K562 (cell line): ENCODE results near the gene MATN1. TPM values are rescaled to one million over a fixed set of nuclear protein-coding genes. Genes with fewer than 3 reads are reported as not detected.

Experiments
- ATAC-seq: fragments of 200-7000 bp; cut with Tn5 transposase; 3 replicates; pipeline ENCODE4 v1.9.1; 2020; ENCODE audit warnings: moderate library complexity
- BruUV-seq: library from RNA; stranded (reverse); fragments of 400-500 nt; replicated peaks from 2 replicates; lab custom pipeline; 2021; lab: Mats Ljungman, UMichigan
- CTCF ChIA-PET: fragments of 300-600 bp; formaldehyde crosslinking; extraction: SDS; loops from one replicate; lab custom pipeline; 2021; ENCODE audit warnings: low intra/inter-chr PET ratio; lab: Yijun Ruan, JAX
- POLR2A ChIA-PET: fragments of 300-600, 350-650 bp; sonication (Branson Sonifier 250); formaldehyde crosslinking; extraction: SDS; loops from one replicate; lab custom pipeline; 2021; ENCODE audit warnings: antibody characterized with exemption, inconsistent platforms; lab: Yijun Ruan, JAX
- DNase-seq, 4 experiments: peaks; one replicate each; pipeline versions ENCODE4 v3.0.0 to v3.0.0-alpha.2; 2011 to 2018; ENCODE audit warnings: low spot score in 3 of 4, mixed read lengths in 3 of 4; ENCODE audit errors: extremely low read depth in 1 of 4
- FAIRE-seq: peaks from 2 replicates; lab custom pipeline; 2011; peaks lifted over from hg19 to GRCh38; lab: Jason Lieb, UNC
- H2AFZ ChIP-seq: 2 replicates; pipeline ENCODE4 v1.6.0; 2011; ENCODE audit warnings: low read depth, low read length, control low read depth, inconsistent platforms
- H3K27ac ChIP-seq: fragments of 200-600 bp; 3 replicates; pipeline ENCODE4 v1.8.0; 2011; ENCODE audit warnings: low read depth, mild to moderate bottlenecking, control low read depth, inconsistent platforms, low read length, moderate library complexity, mixed read lengths; ENCODE audit errors: extremely low read depth
- H3K27me3 ChIP-seq, 2 experiments: fragments of 300-600 bp in 1 of 2; 2 replicates in 1 of 2; 3 replicates in 1 of 2; pipeline versions ENCODE4 v1.6.0 to v1.8.0; 2011; ENCODE audit warnings: inconsistent platforms in 2 of 2, low read length in 2 of 2, mild to moderate bottlenecking in 1 of 2, mixed read lengths in 1 of 2, moderate library complexity in 1 of 2; ENCODE audit not compliant: control insufficient read depth in 2 of 2, insufficient read depth in 2 of 2
- H3K36me3 ChIP-seq: fragments of 300-600 bp; 3 replicates; pipeline ENCODE4 v1.8.0; 2011; ENCODE audit warnings: mild to moderate bottlenecking, low read length, inconsistent platforms; ENCODE audit not compliant: control insufficient read depth, insufficient read depth
- H3K4me1 ChIP-seq, 2 experiments: fragments of 200-600 bp in 1 of 2; replicated peaks in 1 of 2; 2 replicates in 1 of 2; 3 replicates in 1 of 2; pipeline versions ENCODE4 v1.5.1 to v1.8.0; 2011; ENCODE audit warnings: inconsistent platforms in 2 of 2, low read length in 2 of 2, mild to moderate bottlenecking in 1 of 2, mixed read lengths in 1 of 2, moderate library complexity in 1 of 2; ENCODE audit not compliant: control insufficient read depth in 2 of 2, insufficient read depth in 2 of 2
- H3K4me2 ChIP-seq: 2 replicates; pipeline ENCODE4 v1.6.1; 2011; ENCODE audit warnings: low read length, control low read depth, inconsistent platforms, mixed read lengths; ENCODE audit not compliant: insufficient read depth
- H3K4me3 ChIP-seq: fragments of 200-600 bp; sonication (generic), shearing (Covaris generic); 2 replicates; pipeline ENCODE4 v1.5.1; 2016; ENCODE audit warnings: control low read depth, inconsistent platforms
- H3K79me2 ChIP-seq: fragments of 200-600 bp; 3 replicates; pipeline ENCODE4 v1.8.0; 2011; ENCODE audit warnings: low read length, inconsistent platforms; ENCODE audit not compliant: control insufficient read depth, insufficient read depth
- H3K9ac ChIP-seq, 2 experiments: 2 replicates each; pipeline versions ENCODE4 v1.6.0 to v1.6.1; 2011; ENCODE audit warnings: low read depth in 2 of 2, low read length in 2 of 2, control low read depth in 1 of 2, inconsistent platforms in 1 of 2, mild to moderate bottlenecking in 1 of 2, mixed read lengths in 1 of 2; ENCODE audit not compliant: insufficient read depth in 1 of 2
- H3K9me1 ChIP-seq: one replicate; pipeline ENCODE4 v1.6.0; 2011; ENCODE audit warnings: inconsistent platforms, mild to moderate bottlenecking, low read length, moderate library complexity; ENCODE audit not compliant: control insufficient read depth, insufficient read depth
- H3K9me3 ChIP-seq: replicated peaks from 2 replicates; pipeline ENCODE4 v1.5.1; 2011; ENCODE audit warnings: low read depth, low read length, inconsistent platforms; ENCODE audit not compliant: control insufficient read depth, insufficient read depth
- H4K20me1 ChIP-seq: replicated peaks from 2 replicates; pipeline ENCODE4 v1.6.1; 2011; ENCODE audit warnings: low read length, inconsistent platforms, mixed read lengths; ENCODE audit not compliant: control insufficient read depth, insufficient read depth
- CXXC5 ChIP-seq: fragments of 250-450 bp; sonication (Bioruptor Pico); IDR thresholded peaks from 2 replicates; pipeline ENCODE4 v1.8.0; 2022; ENCODE audit warnings: inconsistent platforms, mild to moderate bottlenecking, moderate library complexity
- MITF ChIP-seq: IDR thresholded peaks from 2 replicates; pipeline ENCODE4 v1.6.1; 2014; ENCODE audit warnings: antibody characterized with exemption
- MLLT1 ChIP-seq, 2 experiments: fragments of 450-650 bp; IDR thresholded peaks; 2 replicates each; pipeline ENCODE4 v1.6.1; 2016
- NFRKB ChIP-seq: fragments of 450-650 bp; IDR thresholded peaks from 2 replicates; pipeline ENCODE4 v1.6.1; 2016; ENCODE audit warnings: low read depth
- TEAD4 ChIP-seq, 2 experiments: sonication (generic) in 1 of 2; formaldehyde crosslinking in 1 of 2; IDR thresholded peaks; 2 replicates each; pipeline versions ENCODE4 v1.6.1 to v1.8.0; 2012 to 2022; ENCODE audit warnings: borderline replicate concordance in 1 of 2, inconsistent platforms in 1 of 2, low read length in 1 of 2, mild to moderate bottlenecking in 1 of 2, missing genetic modification reagents in 1 of 2
- TRIM24 ChIP-seq, 2 experiments: fragments of 450-650 bp; IDR thresholded peaks; 2 replicates each; pipeline ENCODE4 v1.6.1; 2016
- XRCC5 ChIP-seq: fragments of 200-400 bp; formaldehyde crosslinking; IDR thresholded peaks from 2 replicates; pipeline ENCODE4 v1.6.1; 2017; ENCODE audit warnings: low read depth, mild to moderate bottlenecking, low read length
- ZNF140 ChIP-seq: fragments of 250-450 bp; sonication (Bioruptor Pico); IDR thresholded peaks from 2 replicates; pipeline ENCODE4 v1.8.0; 2021; ENCODE audit warnings: moderate library complexity, mild to moderate bottlenecking, inconsistent platforms
- ZNF282 ChIP-seq: sonication (generic); formaldehyde crosslinking; IDR thresholded peaks from 2 replicates; pipeline ENCODE4 v1.8.1; 2023; ENCODE audit warnings: missing genetic modification reagents
- ZNF324 ChIP-seq: fragments of 250-450 bp; sonication (Bioruptor Pico); IDR thresholded peaks from 2 replicates; pipeline ENCODE4 v1.4.0; 2020; ENCODE audit warnings: mild to moderate bottlenecking
- WGBS: fragments of 100-300 bp; shearing (Covaris generic); methylation state at CpG from one replicate; pipeline ENCODE4 v1.1.6; 2016; ENCODE audit warnings: low coverage, mixed read lengths; ENCODE audit not compliant: insufficient coverage; ENCODE audit errors: missing lambda C conversion rate; 5-methylcytosine and 5-hydroxymethylcytosine counted together
- in situ Hi-C: fragments of 300-500 bp; cut with MboI; formaldehyde crosslinking; loops from 4 replicates; pipeline ENCODE4 v1.15.0; 2018; ENCODE audit warnings: inconsistent platforms, mixed read lengths
- intact Hi-C: fragments of 100-400 bp; cut with micrococcal nuclease; formaldehyde crosslinking; loops from 2 replicates; pipeline ENCODE4 v1.14.2; 2022
- polyA plus RNA-seq, 8 experiments: library from polyadenylated mRNA; depleted of rRNA in 4 of 8; stranded (reverse) in 5 of 8; unstranded in 3 of 8; fragments of >200 nt; fragmentation: Nextera tagmentation in 2 of 8; fragmentation: Illumina TruSeq in 1 of 8; extraction: Ambion mirVana in 2 of 8; extraction: Trizol in 1 of 8; gene quantifications; 2 replicates each; pipeline versions ENCODE4 v1.2.1 to v1.2.3, GENCODE V29; 2011 to 2014; ENCODE audit warnings: inconsistent platforms in 1 of 8, missing spikeins in 1 of 8
- total RNA-seq, 7 experiments: library from RNA; depleted of rRNA in 6 of 7; stranded (reverse); fragments of >200 nt in 6 of 7; fragmentation: Illumina TruSeq in 2 of 7; extraction: Trizol in 2 of 7; gene quantifications; 2 replicates each; pipeline versions ENCODE4 v1.2.1 to v1.2.3, GENCODE V29; 2011 to 2021; ENCODE audit warnings: low replicate concordance in 1 of 7
- TF ChIP-seq, protein P1 (sequence below): fragments of 450-650 bp; IDR thresholded peaks from 2 replicates; pipeline ENCODE4 v1.6.1; 2018; ENCODE audit not compliant: partially characterized antibody
- TF ChIP-seq, protein P2 (sequence below): fragments of 250-450 bp; sonication (Bioruptor Pico); IDR thresholded peaks from 2 replicates; pipeline ENCODE4 v1.4.0; 2020; ENCODE audit warnings: mild to moderate bottlenecking
- TF ChIP-seq, protein P3 (sequence below), 2 experiments: fragments of 450-650 bp in 1 of 2; sonication (generic) in 1 of 2; formaldehyde crosslinking in 1 of 2; IDR thresholded peaks in 1 of 2; conservative IDR thresholded peaks in 1 of 2; 2 replicates each; pipeline versions ENCODE4 v1.6.1 to v1.8.1; 2016 to 2023; ENCODE audit warnings: mild to moderate bottlenecking in 2 of 2, moderate library complexity in 2 of 2, inconsistent platforms in 1 of 2, missing genetic modification reagents in 1 of 2

MATN1 gene
- total and polyA plus RNA-seq, 9 of the 15 experiments (the other 6 are each of a cell fraction or from before 2014, with no cell fraction given), result 0.10 to 2.3 (median 1.2) TPM

DNA sequence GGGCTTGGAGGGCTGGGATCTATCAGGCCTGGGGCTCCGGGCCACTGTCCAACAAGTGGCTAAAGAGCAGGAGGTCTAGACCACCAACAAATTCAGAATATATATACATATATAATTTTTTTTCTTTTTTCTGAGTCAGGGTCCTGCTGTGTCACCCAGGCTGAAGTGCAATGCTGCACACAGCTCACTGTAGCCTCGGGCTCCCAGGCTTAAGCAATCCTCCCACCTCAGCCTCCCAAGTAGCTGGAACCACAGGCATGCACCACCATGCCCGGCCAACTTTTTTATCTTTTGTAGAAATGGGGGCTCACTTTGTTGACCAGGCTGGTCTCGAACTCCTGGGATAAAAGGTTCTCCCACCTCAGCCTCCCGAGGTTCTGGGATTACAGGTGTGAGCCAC, 41.0 kb upstream of the MATN1 start:
- Histone ChIP-seq H3K4me3 (no peak overlapping the region), H3K4me2 (no peak overlapping the region), H3K36me3 (no peaks in the 10 kb centered on the region), H3K9me1 (no peaks in the 10 kb centered on the region), H4K20me1 (no peaks in the 10 kb centered on the region), H3K27me3 (no peaks in the 10 kb centered on the region; a peak in 1 of 5 replicates), H3K79me2 (peaks cover 3% of the 10 kb centered on the region; the same call in 1 of the 3 replicates), H2AFZ (peak overlapping the region; percentile 63), H3K9me3 (no peaks in the 10 kb centered on the region), H3K9ac (peak overlapping the region in 1 of 2 experiments; percentile 79; a peak in 2 of 4 replicates), H3K27ac (peak overlapping the region; percentile 21; the same call in 1 of the 3 replicates), H3K4me1 (peaks cover 68 to 85% of the 10 kb centered on the region in 2 experiments)
- in situ Hi-C loops, result no loop called here
- BruUV-seq, result no TSS peak
- WGBS, result 69% methylated on average over 5 of the region's 5 CpGs
- ATAC-seq, result no peak
- no peak for FAIRE-seq
- intact Hi-C loops, result no loop called here
- DNase-seq, result no peak
- ChIA-PET CTCF (no interaction called here), POLR2A (no interaction called here)
- TF ChIP-seq TEAD4 (IDR thresholded peaks at IDR 0.05; ENCODE audit: low read length), result no peak
- no peak for TF ChIP-seq TEAD4 (CRISPR knock-in tag; IDR thresholded peaks at IDR 0.05; ENCODE audit: borderline replicate concordance)
- no peak for TF ChIP-seq NFRKB
- no peak for TF ChIP-seq MITF
- no peak for TF ChIP-seq MLLT1 (IDR thresholded peaks at IDR 0.05)
- TF ChIP-seq TRIM24 (IDR thresholded peaks at IDR 0.05), result no peak
- no peak for TF ChIP-seq ZNF282
- TF ChIP-seq ZNF324 (CRISPR knock-in tag), result no peak
- TF ChIP-seq CXXC5 (CRISPR knock-in tag), result no peak
- TF ChIP-seq, protein P1, sequence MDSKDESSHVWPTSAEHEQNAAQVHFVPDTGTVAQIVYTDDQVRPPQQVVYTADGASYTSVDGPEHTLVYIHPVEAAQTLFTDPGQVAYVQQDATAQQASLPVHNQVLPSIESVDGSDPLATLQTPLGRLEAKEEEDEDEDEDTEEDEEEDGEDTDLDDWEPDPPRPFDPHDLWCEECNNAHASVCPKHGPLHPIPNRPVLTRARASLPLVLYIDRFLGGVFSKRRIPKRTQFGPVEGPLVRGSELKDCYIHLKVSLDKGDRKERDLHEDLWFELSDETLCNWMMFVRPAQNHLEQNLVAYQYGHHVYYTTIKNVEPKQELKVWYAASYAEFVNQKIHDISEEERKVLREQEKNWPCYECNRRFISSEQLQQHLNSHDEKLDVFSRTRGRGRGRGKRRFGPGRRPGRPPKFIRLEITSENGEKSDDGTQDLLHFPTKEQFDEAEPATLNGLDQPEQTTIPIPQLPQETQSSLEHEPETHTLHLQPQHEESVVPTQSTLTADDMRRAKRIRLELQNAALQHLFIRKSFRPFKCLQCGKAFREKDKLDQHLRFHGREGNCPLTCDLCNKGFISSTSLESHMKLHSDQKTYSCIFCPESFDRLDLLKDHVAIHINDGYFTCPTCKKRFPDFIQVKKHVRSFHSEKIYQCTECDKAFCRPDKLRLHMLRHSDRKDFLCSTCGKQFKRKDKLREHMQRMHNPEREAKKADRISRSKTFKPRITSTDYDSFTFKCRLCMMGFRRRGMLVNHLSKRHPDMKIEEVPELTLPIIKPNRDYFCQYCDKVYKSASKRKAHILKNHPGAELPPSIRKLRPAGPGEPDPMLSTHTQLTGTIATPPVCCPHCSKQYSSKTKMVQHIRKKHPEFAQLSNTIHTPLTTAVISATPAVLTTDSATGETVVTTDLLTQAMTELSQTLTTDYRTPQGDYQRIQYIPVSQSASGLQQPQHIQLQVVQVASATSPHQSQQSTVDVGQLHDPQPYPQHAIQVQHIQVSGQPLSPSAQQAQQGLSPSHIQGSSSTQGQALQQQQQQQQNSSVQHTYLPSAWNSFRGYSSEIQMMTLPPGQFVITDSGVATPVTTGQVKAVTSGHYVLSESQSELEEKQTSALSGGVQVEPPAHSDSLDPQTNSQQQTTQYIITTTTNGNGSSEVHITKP, result no peak
- no peak for TF ChIP-seq ZNF140 (CRISPR knock-in tag)
- TF ChIP-seq XRCC5, result no peak
- TF ChIP-seq, protein P2, sequence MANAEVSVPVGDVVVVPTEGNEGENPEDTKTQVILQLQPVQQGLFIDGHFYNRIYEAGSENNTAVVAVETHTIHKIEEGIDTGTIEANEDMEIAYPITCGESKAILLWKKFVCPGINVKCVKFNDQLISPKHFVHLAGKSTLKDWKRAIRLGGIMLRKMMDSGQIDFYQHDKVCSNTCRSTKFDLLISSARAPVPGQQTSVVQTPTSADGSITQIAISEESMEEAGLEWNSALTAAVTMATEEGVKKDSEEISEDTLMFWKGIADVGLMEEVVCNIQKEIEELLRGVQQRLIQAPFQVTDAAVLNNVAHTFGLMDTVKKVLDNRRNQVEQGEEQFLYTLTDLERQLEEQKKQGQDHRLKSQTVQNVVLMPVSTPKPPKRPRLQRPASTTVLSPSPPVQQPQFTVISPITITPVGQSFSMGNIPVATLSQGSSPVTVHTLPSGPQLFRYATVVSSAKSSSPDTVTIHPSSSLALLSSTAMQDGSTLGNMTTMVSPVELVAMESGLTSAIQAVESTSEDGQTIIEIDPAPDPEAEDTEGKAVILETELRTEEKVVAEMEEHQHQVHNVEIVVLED (CRISPR knock-in tag), result no peak
- TF ChIP-seq, protein P3, sequence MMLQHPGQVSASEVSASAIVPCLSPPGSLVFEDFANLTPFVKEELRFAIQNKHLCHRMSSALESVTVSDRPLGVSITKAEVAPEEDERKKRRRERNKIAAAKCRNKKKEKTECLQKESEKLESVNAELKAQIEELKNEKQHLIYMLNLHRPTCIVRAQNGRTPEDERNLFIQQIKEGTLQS (IDR thresholded peaks at IDR 0.05), result no peak
- TF ChIP-seq, protein P3 (CRISPR knock-in tag; conservative IDR thresholded peaks at IDR 0.05), result no peak
